SK-N-SH (cell line): ENCODE data around the gene MAX. TPM values are rescaled to one million over a fixed set of nuclear protein-coding genes. Genes with fewer than 3 reads are reported as not detected.

ENCODE experiments used
- CTCF ChIA-PET: fragments of 300-600, 350-600 bp; formaldehyde crosslinking; extraction: SDS; loops from one replicate; lab custom pipeline; 2021; lab: Yijun Ruan, JAX
- POLR2A ChIA-PET: fragments of 350-600 bp; sonication (Branson Sonifier 250); formaldehyde crosslinking; extraction: SDS; loops from one replicate; lab custom pipeline; 2020; ENCODE audit warnings: antibody characterized with exemption, inconsistent platforms; lab: Yijun Ruan, JAX
- DNase-seq: peaks from one replicate; pipeline ENCODE4 v3.0.0; 2012
- H2AFZ ChIP-seq: fragments of 200-600 bp; sonication (generic); 2 replicates; pipeline ENCODE4 v1.8.1; 2016; ENCODE audit warnings: antibody characterized with exemption, mild to moderate bottlenecking, low read depth
- H3F3A ChIP-seq: fragments of 200-600 bp; sonication (generic); replicated peaks from 2 replicates; pipeline ENCODE3; 2016; ENCODE audit warnings: antibody characterized with exemption, mild to moderate bottlenecking; ENCODE audit not compliant: insufficient read depth
- H3K27ac ChIP-seq, 2 experiments: fragments of 200-500 bp in 1 of 2; fragments of 200-600 bp in 1 of 2; sonication (Bioruptor generic) in 1 of 2; sonication (generic), shearing (Covaris generic) in 1 of 2; 2 replicates each; pipeline versions ENCODE4 v1.5.1 to v1.6.1; 2014 to 2016; ENCODE audit warnings: low read depth in 2 of 2, inconsistent platforms in 1 of 2, low read length in 1 of 2, mild to moderate bottlenecking in 1 of 2, mixed read lengths in 1 of 2
- H3K27me3 ChIP-seq: fragments of 200-600 bp; sonication (generic), shearing (Covaris generic); 2 replicates; pipeline ENCODE4 v1.6.1; 2016; ENCODE audit warnings: mixed run types; ENCODE audit not compliant: insufficient read depth
- H3K36me3 ChIP-seq, 2 experiments: fragments of 200-500 bp in 1 of 2; fragments of 200-600 bp in 1 of 2; sonication (Bioruptor generic) in 1 of 2; sonication (generic) in 1 of 2; replicated peaks in 1 of 2; 2 replicates each; pipeline versions ENCODE3 to v1.5.1; 2014 to 2016; ENCODE audit warnings: low read length in 1 of 2, mild to moderate bottlenecking in 1 of 2; ENCODE audit not compliant: insufficient read depth in 2 of 2, control insufficient read depth in 1 of 2
- H3K4me1 ChIP-seq, 2 experiments: fragments of 200-500 bp in 1 of 2; fragments of 200-600 bp in 1 of 2; sonication (Bioruptor generic) in 1 of 2; sonication (generic), shearing (Covaris generic) in 1 of 2; 2 replicates each; pipeline versions ENCODE4 v1.5.1 to v1.6.1; 2014 to 2016; ENCODE audit warnings: low read depth in 1 of 2, low read length in 1 of 2, mixed run types in 1 of 2; ENCODE audit not compliant: insufficient read depth in 2 of 2, control insufficient read depth in 1 of 2
- H3K4me2 ChIP-seq: fragments of 200-600 bp; sonication (generic), shearing (Covaris generic); 2 replicates; pipeline ENCODE4 v1.6.1; 2017; ENCODE audit warnings: mixed run types
- H3K4me3 ChIP-seq, 2 experiments: fragments of 200-500 bp in 1 of 2; fragments of 200-600 bp in 1 of 2; sonication (Bioruptor generic) in 1 of 2; sonication (generic), shearing (Covaris generic) in 1 of 2; 2 replicates each; pipeline versions ENCODE4 v1.5.1 to v1.8.1; 2014 to 2016; ENCODE audit warnings: low read depth in 2 of 2, inconsistent platforms in 1 of 2, low read length in 1 of 2, mild to moderate bottlenecking in 1 of 2, mixed read lengths in 1 of 2, moderate library complexity in 1 of 2
- H3K79me2 ChIP-seq: fragments of 200-600 bp; sonication (generic); 2 replicates; pipeline ENCODE4 v1.8.1; 2017; ENCODE audit warnings: mild to moderate bottlenecking; ENCODE audit not compliant: insufficient read depth
- H3K9ac ChIP-seq: fragments of 200-600 bp; sonication (generic); 2 replicates; pipeline ENCODE4 v1.6.1; 2017; ENCODE audit warnings: mixed run types
- H3K9me2 ChIP-seq: fragments of 200-600 bp; sonication (generic); 2 replicates; pipeline ENCODE4 v1.6.1; 2017; ENCODE audit warnings: mixed run types
- H3K9me3 ChIP-seq: fragments of 200-600 bp; sonication (generic); 2 replicates; pipeline ENCODE4 v1.6.1; 2017; ENCODE audit warnings: mixed run types, mild to moderate bottlenecking, moderate library complexity
- H4K20me1 ChIP-seq: fragments of 200-600 bp; sonication (generic); 2 replicates; pipeline ENCODE4 v1.6.1; 2017; ENCODE audit warnings: mild to moderate bottlenecking, mixed run types; ENCODE audit not compliant: insufficient read depth
- EP300 ChIP-seq, 2 experiments: IDR thresholded peaks; 2 replicates each; pipeline versions ENCODE4 v1.4.0 to v1.6.1; 2012; ENCODE audit warnings: borderline replicate concordance in 1 of 2, low read depth in 1 of 2, low read length in 1 of 2
- FOSL2 ChIP-seq: IDR thresholded peaks from 2 replicates; pipeline ENCODE4 v1.4.0; 2012; ENCODE audit warnings: low read depth, mild to moderate bottlenecking, moderate library complexity, borderline replicate concordance
- FOXJ3 ChIP-seq: sonication (generic); formaldehyde crosslinking; IDR thresholded peaks from 2 replicates; pipeline ENCODE4 v1.5.1; 2020; ENCODE audit warnings: mild to moderate bottlenecking, missing genetic modification reagents
- GATA2 ChIP-seq: sonication (generic); formaldehyde crosslinking; IDR thresholded peaks from 2 replicates; pipeline ENCODE4 v1.5.0; 2020; ENCODE audit warnings: mild to moderate bottlenecking, missing genetic modification reagents
- MAX ChIP-seq: IDR thresholded peaks from 2 replicates; pipeline ENCODE4 v1.4.0; 2012; ENCODE audit warnings: low read depth
- MEF2A ChIP-seq: IDR thresholded peaks from 2 replicates; pipeline ENCODE4 v1.4.0; 2012; ENCODE audit warnings: low read depth, borderline replicate concordance
- MXI1 ChIP-seq: IDR thresholded peaks from 2 replicates; pipeline ENCODE4 v1.6.1; 2012; ENCODE audit warnings: mild to moderate bottlenecking, low read depth, low read length, improper control_type of control experiment
- NFIC ChIP-seq: IDR thresholded peaks from 2 replicates; pipeline ENCODE4 v1.4.0; 2012; ENCODE audit warnings: borderline replicate concordance
- NRF1 ChIP-seq: IDR thresholded peaks from 2 replicates; pipeline ENCODE4 v1.6.1; 2012; ENCODE audit warnings: low read depth, mild to moderate bottlenecking, low read length
- POLR2AphosphoS5 ChIP-seq: IDR thresholded peaks from 2 replicates; pipeline ENCODE4 v1.6.1; 2012; ENCODE audit warnings: low read depth, low read length
- RAD21 ChIP-seq: IDR thresholded peaks from 2 replicates; pipeline ENCODE4 v1.6.1; 2012; ENCODE audit warnings: mild to moderate bottlenecking, low read length
- RCOR1 ChIP-seq: fragments of 150-350 bp; IDR thresholded peaks from 2 replicates; pipeline ENCODE4 v1.6.1; 2017; ENCODE audit warnings: antibody characterized with exemption, low read length
- RXRA ChIP-seq: IDR thresholded peaks from 2 replicates; pipeline ENCODE4 v1.4.0; 2012; ENCODE audit warnings: low read depth, mild to moderate bottlenecking, borderline replicate concordance
- SIN3A ChIP-seq: IDR thresholded peaks from 2 replicates; pipeline ENCODE4 v1.6.1; 2012; ENCODE audit warnings: low read depth, mild to moderate bottlenecking, low read length, moderate library complexity, borderline replicate concordance
- SMC3 ChIP-seq: IDR thresholded peaks from 2 replicates; pipeline ENCODE4 v1.6.1; 2012; ENCODE audit warnings: low read depth, low read length, improper control_type of control experiment
- TAF1 ChIP-seq: IDR thresholded peaks from 2 replicates; pipeline ENCODE4 v1.6.1; 2012; ENCODE audit warnings: low read depth, mild to moderate bottlenecking, low read length, moderate library complexity, borderline replicate concordance
- TCF12 ChIP-seq: IDR thresholded peaks from 2 replicates; pipeline ENCODE4 v1.4.0; 2012
- USF1 ChIP-seq: IDR thresholded peaks from 2 replicates; pipeline ENCODE4 v1.4.0; 2012; ENCODE audit warnings: low read depth, borderline replicate concordance
- USF2 ChIP-seq: fragments of 150-350 bp; IDR thresholded peaks from 2 replicates; pipeline ENCODE4 v1.6.1; 2017; ENCODE audit warnings: antibody characterized with exemption, low read length, low read depth, borderline replicate concordance
- WGBS: methylation state at CpG from one replicate; pipeline ENCODE4 v1.1.6; 2017; ENCODE audit warnings: low lambda C conversion rate; 5-methylcytosine and 5-hydroxymethylcytosine counted together
- polyA plus RNA-seq, 3 experiments: library from polyadenylated mRNA; depleted of rRNA; stranded (reverse); fragments of >200 nt; gene quantifications; 2 replicates each; pipeline ENCODE4 v1.2.3, GENCODE V29; 2012

MAX gene
- polyA plus RNA-seq, 1 of the 3 experiments (the other 2 are of a cell fraction): 103 TPM

- Histone ChIP-seq H3F3A (no peaks in the 10 kb centered on the region), H2AFZ (no peak overlapping the region), H3K4me2 (no peak overlapping the region), H4K20me1 (no peaks in the 10 kb centered on the region), H3K9me3 (no peaks in the 10 kb centered on the region), H3K4me3 (no peak overlapping the region), H3K4me1 (peaks cover 0 to 6% of the 10 kb centered on the region in 2 experiments; a peak in 1 of 4 replicates), H3K36me3 (peaks cover 9% of the 10 kb centered on the region in 2 experiments), H3K27me3 (no peaks in the 10 kb centered on the region), H3K9me2 (no peaks in the 10 kb centered on the region), H3K9ac (no peak overlapping the region), H3K79me2 (no peaks in the 10 kb centered on the region), H3K27ac (no peak overlapping the region)
- TF ChIP-seq GATA2 (CRISPR knock-in tag): no peak
- TF ChIP-seq USF2: no peak
- TF ChIP-seq SIN3A: no peak
- TF ChIP-seq FOSL2: no peak
- no peak for TF ChIP-seq TCF12
- no peak for TF ChIP-seq MXI1
- no peak for TF ChIP-seq TAF1
- no peak for TF ChIP-seq RAD21
- TF ChIP-seq RCOR1: no peak
- TF ChIP-seq POLR2AphosphoS5: no peak
- TF ChIP-seq RXRA: no peak
- no peak for TF ChIP-seq USF1
- no peak for TF ChIP-seq MEF2A
- TF ChIP-seq NFIC: no peak
- ChIA-PET CTCF (interaction anchor here (1.0 to 1.9 kb wide), 4 partner anchors 8 to 47 kb away, joined by 3 to 11 read pairs (median 6); partner anchors contain the start of gene FNTB), POLR2A (no interaction called here)
- no peak for DNase-seq
- 93% methylated on average over 4 of the region's 4 CpGs for WGBS
These were observed 68.3 kb downstream of the MAX start for GRCh38 chr14:65034021-65034420.

DNA sequence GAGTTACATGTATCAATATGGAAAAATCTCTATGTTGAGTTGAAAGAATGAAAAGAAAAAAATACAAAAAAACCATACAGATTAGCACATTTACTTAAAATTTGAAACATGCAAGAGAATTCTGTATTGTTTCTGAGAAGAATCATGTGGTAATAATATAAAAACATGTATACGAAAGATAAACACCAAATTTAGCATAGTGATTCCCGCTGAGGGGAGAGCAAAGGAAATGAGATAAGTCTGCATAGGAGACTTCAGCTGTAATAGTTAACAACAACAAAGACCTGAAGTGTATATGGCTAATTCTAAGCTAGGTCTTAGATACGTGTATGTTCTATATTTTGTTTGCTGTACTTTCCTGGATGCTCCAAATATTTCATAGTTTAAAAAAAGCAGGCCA lies 69.1 kb downstream of the MAX start:
- Histone ChIP-seq H3K27me3 (no peaks in the 10 kb centered on the region), H2AFZ (no peak overlapping the region), H3K27ac (no peak overlapping the region), H3K36me3 (peaks cover 9 to 12% of the 10 kb centered on the region in 2 experiments), H3K4me2 (no peak overlapping the region), H3F3A (no peaks in the 10 kb centered on the region), H3K9ac (no peak overlapping the region), H3K4me3 (no peak overlapping the region), H3K79me2 (no peaks in the 10 kb centered on the region), H3K4me1 (peaks cover 0 to 6% of the 10 kb centered on the region in 2 experiments; a peak in 1 of 4 replicates), H3K9me2 (no peaks in the 10 kb centered on the region), H3K9me3 (no peaks in the 10 kb centered on the region), H4K20me1 (no peaks in the 10 kb centered on the region)
- DNase-seq: no peak
- CTCF ChIA-PET: interaction anchor here (1.0 kb wide), 1 partner anchor 7 kb away, joined by 3 read pairs; no protein-coding TSS in a partner anchor
- WGBS: 97% methylated on average over 3 of the region's 3 CpGs
- no peak for TF ChIP-seq SMC3
- no peak for TF ChIP-seq NRF1
- TF ChIP-seq TCF12: no peak
- no peak for TF ChIP-seq RCOR1
- TF ChIP-seq EP300 (IDR thresholded peaks at IDR 0.05; ENCODE audit: borderline replicate concordance in 1 of 2, low read depth in 1 of 2, low read length in 1 of 2): no peak
- TF ChIP-seq FOXJ3 (CRISPR knock-in tag): no peak
- TF ChIP-seq POLR2AphosphoS5: no peak
- TF ChIP-seq MAX: no peak
- TF ChIP-seq FOSL2: no peak
- TF ChIP-seq USF1: no peak
- POLR2A ChIA-PET: no interaction called here
